Measurements from ENCODE around the gene RNASE7. TPM values are rescaled to one million over a fixed set of nuclear protein-coding genes. Genes with fewer than 3 reads are reported as not detected.

RNASE7 gene
- total and polyA plus RNA-seq, 4 donors, result 0.12 TPM; not detected in 3

GRCh38 chr14:21020977-21021545 lies 21.1 kb upstream of the RNASE7 start:
- H3K9me3 ChIP-seq (ENCODE audit: control insufficient read depth, insufficient read depth, low read length), result no peaks in the 10 kb centered on the region
- peaks cover 58% of the 10 kb centered on the region for H3K36me3 ChIP-seq (ENCODE audit: control insufficient read depth, insufficient read depth, low read length)
- WGBS (ENCODE audit: insufficient coverage), result 81% methylated on average over 3 of the region's 5 CpGs
- peaks cover 27% of the 10 kb centered on the region for H3K4me1 ChIP-seq (ENCODE audit: control insufficient read depth, insufficient read depth, low read length)
- H3K4me3 ChIP-seq (ENCODE audit: low read depth, low read length), result no peak overlapping the region
- no peak for DNase-seq (ENCODE audit: low read depth in 4 of 6, low spot score in 6 of 6)
- no peaks in the 10 kb centered on the region for H3K27me3 ChIP-seq (ENCODE audit: control insufficient read depth, insufficient read depth, low read length)
- no peak overlapping the region for H3K27ac ChIP-seq (ENCODE audit: low read depth, low read length)

- WGBS (ENCODE audit: insufficient coverage), result 64% methylated on average over 5 of the region's 5 CpGs
- Histone ChIP-seq H3K4me3 (ENCODE audit: low read depth, low read length) (peak overlapping the region; percentile 76), H3K4me1 (ENCODE audit: control insufficient read depth, insufficient read depth, low read length) (peaks cover 34% of the 10 kb centered on the region), H3K9me3 (ENCODE audit: control insufficient read depth, insufficient read depth, low read length) (no peaks in the 10 kb centered on the region), H3K27ac (ENCODE audit: low read depth, low read length) (no peak overlapping the region), H3K36me3 (ENCODE audit: control insufficient read depth, insufficient read depth, low read length) (peaks cover 47% of the 10 kb centered on the region), H3K27me3 (ENCODE audit: control insufficient read depth, insufficient read depth, low read length) (no peaks in the 10 kb centered on the region)
- DNase-seq (ENCODE audit: low read depth in 4 of 6, low spot score in 6 of 6), result no peak
Measured at GRCh38 chr14:21022686-21023085, 19.5 kb upstream of the RNASE7 start.

- Histone ChIP-seq H3K27ac (ENCODE audit: low read depth, low read length) (no peak overlapping the region), H3K9me3 (ENCODE audit: control insufficient read depth, insufficient read depth, low read length) (no peaks in the 10 kb centered on the region), H3K4me1 (ENCODE audit: control insufficient read depth, insufficient read depth, low read length) (peaks cover 34% of the 10 kb centered on the region), H3K36me3 (ENCODE audit: control insufficient read depth, insufficient read depth, low read length) (peaks cover 42% of the 10 kb centered on the region), H3K4me3 (ENCODE audit: low read depth, low read length) (peak overlapping the region; percentile 76), H3K27me3 (ENCODE audit: control insufficient read depth, insufficient read depth, low read length) (no peaks in the 10 kb centered on the region)
- no peak for DNase-seq (ENCODE audit: low read depth in 4 of 6, low spot score in 6 of 6)
- 51% methylated on average over 7 of the region's 7 CpGs for WGBS (ENCODE audit: insufficient coverage)
Measured at GRCh38 chr14:21023174-21023573, 19.0 kb upstream of the RNASE7 start.

GRCh38 chr14:21023817-21024584 lies 18.2 kb upstream of the RNASE7 start:
- Histone ChIP-seq H3K36me3 (ENCODE audit: control insufficient read depth, insufficient read depth, low read length) (peaks cover 34% of the 10 kb centered on the region), H3K27me3 (ENCODE audit: control insufficient read depth, insufficient read depth, low read length) (no peaks in the 10 kb centered on the region), H3K4me1 (ENCODE audit: control insufficient read depth, insufficient read depth, low read length) (peaks cover 34% of the 10 kb centered on the region), H3K4me3 (ENCODE audit: low read depth, low read length) (peak overlapping the region; percentile 76), H3K27ac (ENCODE audit: low read depth, low read length) (peak overlapping the region; percentile 85), H3K9me3 (ENCODE audit: control insufficient read depth, insufficient read depth, low read length) (no peaks in the 10 kb centered on the region)
- WGBS (ENCODE audit: insufficient coverage), result 6% methylated on average over 8 of the region's 17 CpGs
- peak in 1 of 6 donors; percentile 13 for DNase-seq (ENCODE audit: low read depth in 4 of 6, low spot score in 6 of 6)

- H3K27me3 ChIP-seq (ENCODE audit: control insufficient read depth, insufficient read depth, low read length), result no peaks in the 10 kb centered on the region
- H3K36me3 ChIP-seq (ENCODE audit: control insufficient read depth, insufficient read depth, low read length), result peaks cover 26% of the 10 kb centered on the region
- WGBS (ENCODE audit: insufficient coverage), result under 1% methylated on average over 48 of the region's 72 CpGs
- H3K27ac ChIP-seq (ENCODE audit: low read depth, low read length), result peak within 1 kb of the TSS; percentile 95
- peak in 4 of 6 donors; percentile 50 to 89 (median 72) for DNase-seq (ENCODE audit: low read depth in 4 of 6, low spot score in 6 of 6)
- peaks cover 34% of the 10 kb centered on the region for H3K4me1 ChIP-seq (ENCODE audit: control insufficient read depth, insufficient read depth, low read length)
- H3K9me3 ChIP-seq (ENCODE audit: control insufficient read depth, insufficient read depth, low read length), result no peaks in the 10 kb centered on the region
- H3K4me3 ChIP-seq (ENCODE audit: low read depth, low read length), result peak within 1 kb of the TSS; percentile 76
Measured at GRCh38 chr14:21024585-21025370, 17.4 kb upstream of the RNASE7 start, which contains the start of gene NDRG2. Gene NDRG2 (minus strand): TSS chr14:21025061. CDS start chr14:21023315, 1,746 bp downstream.

GRCh38 chr14:21025371-21026273 lies 16.5 kb upstream of the RNASE7 start:
- under 1% methylated on average over 34 of the region's 58 CpGs for WGBS (ENCODE audit: insufficient coverage)
- H3K27me3 ChIP-seq (ENCODE audit: control insufficient read depth, insufficient read depth, low read length), result no peaks in the 10 kb centered on the region
- H3K36me3 ChIP-seq (ENCODE audit: control insufficient read depth, insufficient read depth, low read length), result peaks cover 18% of the 10 kb centered on the region
- peak in 5 of 6 donors; percentile 44 to 90 (median 69) for DNase-seq (ENCODE audit: low read depth in 4 of 6, low spot score in 6 of 6)
- no peaks in the 10 kb centered on the region for H3K9me3 ChIP-seq (ENCODE audit: control insufficient read depth, insufficient read depth, low read length)
- H3K4me3 ChIP-seq (ENCODE audit: low read depth, low read length), result peak overlapping the region; percentile 76
- peaks cover 34% of the 10 kb centered on the region for H3K4me1 ChIP-seq (ENCODE audit: control insufficient read depth, insufficient read depth, low read length)
- H3K27ac ChIP-seq (ENCODE audit: low read depth, low read length), result peak overlapping the region; percentile 95

- WGBS (ENCODE audit: insufficient coverage), result 32% methylated on average over 6 of the region's 7 CpGs
- Histone ChIP-seq H3K27ac (ENCODE audit: low read depth, low read length) (peak overlapping the region; percentile 95), H3K4me1 (ENCODE audit: control insufficient read depth, insufficient read depth, low read length) (peaks cover 34% of the 10 kb centered on the region), H3K9me3 (ENCODE audit: control insufficient read depth, insufficient read depth, low read length) (no peaks in the 10 kb centered on the region), H3K4me3 (ENCODE audit: low read depth, low read length) (peak overlapping the region; percentile 38), H3K27me3 (ENCODE audit: control insufficient read depth, insufficient read depth, low read length) (no peaks in the 10 kb centered on the region), H3K36me3 (ENCODE audit: control insufficient read depth, insufficient read depth, low read length) (peaks cover 12% of the 10 kb centered on the region)
- peak; percentile 60 to 93 (median 74) for DNase-seq (ENCODE audit: low read depth in 4 of 6, low spot score in 6 of 6)
Measured at GRCh38 chr14:21026274-21026987, 15.7 kb upstream of the RNASE7 start.

- no peaks in the 10 kb centered on the region for H3K9me3 ChIP-seq (ENCODE audit: control insufficient read depth, insufficient read depth, low read length)
- WGBS (ENCODE audit: insufficient coverage), result 39% methylated on average over 3 of the region's 3 CpGs
- peaks cover 34% of the 10 kb centered on the region for H3K4me1 ChIP-seq (ENCODE audit: control insufficient read depth, insufficient read depth, low read length)
- no peak overlapping the region for H3K4me3 ChIP-seq (ENCODE audit: low read depth, low read length)
- H3K27ac ChIP-seq (ENCODE audit: low read depth, low read length), result peak overlapping the region; percentile 84
- no peak for DNase-seq (ENCODE audit: low read depth in 4 of 6, low spot score in 6 of 6)
- H3K27me3 ChIP-seq (ENCODE audit: control insufficient read depth, insufficient read depth, low read length), result no peaks in the 10 kb centered on the region
- peaks cover 9% of the 10 kb centered on the region for H3K36me3 ChIP-seq (ENCODE audit: control insufficient read depth, insufficient read depth, low read length)
Measured at GRCh38 chr14:21026988-21027315, 15.2 kb upstream of the RNASE7 start.

All from spinal cord (tissue), 10 donors.